HG03442 (cell line): ENCODE data around the gene RAB38.

ENCODE experiments used
- ATAC-seq: cut with Tn5 transposase; IDR thresholded peaks from one replicate; pipeline ENCODE4 v1.9.1; 2021; ENCODE audit warnings: mild to moderate bottlenecking, moderate library complexity; ENCODE audit not compliant: unreplicated experiment

RAB38 gene

DNA sequence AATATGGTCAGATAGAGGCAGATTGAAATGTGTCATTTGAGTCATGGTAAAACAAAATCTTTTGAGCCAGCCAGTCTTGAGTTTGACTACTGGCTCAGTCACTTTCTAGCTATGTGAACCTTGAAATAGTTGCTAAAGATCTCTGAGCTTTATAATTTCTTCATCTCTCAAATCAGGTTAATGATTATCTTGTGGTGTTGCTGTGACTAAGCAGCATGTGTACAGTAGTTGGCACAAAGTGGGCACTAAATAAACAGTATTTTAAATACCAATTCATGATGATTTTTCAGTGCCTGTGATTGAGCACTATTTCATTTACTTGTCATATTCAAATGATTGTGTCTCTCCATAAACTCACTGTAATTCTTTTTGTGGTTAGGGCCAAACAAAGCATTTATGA, 70.8 kb downstream of the RAB38 start:
- no peak for ATAC-seq

DNA sequence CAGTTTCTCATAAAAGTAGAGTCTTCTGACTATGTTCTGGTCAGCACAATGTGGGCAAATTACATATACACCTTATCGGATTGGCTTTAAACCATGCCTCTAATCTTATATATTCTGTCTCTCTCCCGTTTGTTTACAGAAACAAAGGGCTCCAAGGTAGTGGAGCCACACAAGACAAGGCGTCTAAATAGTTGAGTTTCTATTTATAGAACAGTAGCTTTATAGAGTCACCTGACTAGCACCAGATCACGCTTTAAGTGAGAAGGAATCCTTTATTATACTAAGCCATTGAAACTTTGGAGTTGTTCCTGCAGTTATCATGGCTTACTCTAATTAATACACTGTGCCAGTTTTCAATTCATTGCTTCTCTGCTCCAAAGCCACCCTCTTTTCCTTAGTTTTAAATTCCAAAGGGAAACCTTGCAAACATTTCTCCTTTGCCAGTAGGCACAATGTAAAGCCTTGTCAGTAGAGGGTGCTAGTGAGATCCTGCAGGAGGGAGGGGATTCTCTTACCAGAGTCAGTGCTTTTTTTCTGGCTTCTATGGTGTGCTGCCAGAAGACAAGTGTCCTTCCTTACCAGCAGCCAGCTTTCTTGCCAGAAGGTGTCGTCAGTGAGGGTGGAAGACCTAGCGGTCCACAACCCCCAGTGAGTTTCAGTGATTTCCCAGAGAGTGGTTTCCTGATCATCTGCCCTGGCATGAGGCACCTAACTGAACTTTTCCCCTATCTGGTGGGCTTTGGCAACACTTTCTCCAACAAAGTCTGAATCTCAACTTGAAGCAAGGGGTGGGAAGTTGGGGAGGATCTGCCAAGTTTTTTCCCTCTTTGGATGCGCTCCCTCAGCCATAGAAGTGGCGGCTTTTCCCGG, 71.7 kb downstream of the RAB38 start:
- ATAC-seq: peak; percentile 95

DNA sequence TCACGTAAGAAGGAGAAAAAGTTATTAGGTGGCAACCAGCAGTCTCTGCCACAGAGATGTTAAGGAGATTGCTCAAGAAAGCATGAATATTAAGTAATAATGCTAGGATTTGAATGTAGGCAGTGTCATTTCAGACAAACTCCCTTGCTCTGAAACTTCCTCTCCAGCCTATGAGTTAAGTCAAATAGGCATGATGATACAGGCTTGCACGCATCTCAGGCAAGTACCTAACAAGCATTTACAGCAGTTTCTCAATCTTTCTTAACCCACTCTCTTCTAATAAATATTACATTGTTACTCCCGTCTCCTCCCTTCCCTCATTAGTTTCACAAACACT, 72.7 kb downstream of the RAB38 start:
- ATAC-seq: no peak

DNA sequence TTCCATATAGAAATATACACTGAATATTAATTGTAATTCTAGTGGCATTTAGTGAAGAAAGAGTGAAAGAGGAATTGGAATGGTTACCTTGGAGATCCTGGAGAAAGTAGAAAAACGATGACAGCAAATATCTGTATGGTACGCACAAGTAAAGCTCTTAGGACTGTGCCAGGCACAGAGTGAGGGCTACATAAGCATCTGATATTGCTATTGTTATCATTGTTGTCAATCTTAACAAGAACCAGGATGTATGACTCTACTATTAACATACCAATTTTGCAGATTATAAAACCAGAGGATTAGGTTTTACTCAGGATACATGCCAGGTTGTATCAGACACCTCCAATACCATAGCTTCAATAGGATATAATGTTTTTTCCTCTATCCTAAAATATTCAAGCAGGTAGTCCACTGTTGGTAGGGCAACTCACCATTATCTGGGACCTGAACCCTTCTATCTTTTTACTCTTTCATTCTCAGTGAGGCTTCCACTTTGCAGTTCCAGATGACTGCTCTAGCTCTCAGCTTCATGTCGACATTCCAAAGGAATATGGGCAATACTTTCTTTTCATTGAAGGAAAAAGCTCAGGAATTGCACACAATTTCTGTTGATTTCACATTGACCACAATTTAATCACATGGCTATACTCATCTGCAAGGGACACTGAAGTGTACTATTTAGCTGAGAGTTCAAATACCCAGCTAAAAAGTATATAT, 73.2 kb downstream of the RAB38 start:
- no peak for ATAC-seq

DNA sequence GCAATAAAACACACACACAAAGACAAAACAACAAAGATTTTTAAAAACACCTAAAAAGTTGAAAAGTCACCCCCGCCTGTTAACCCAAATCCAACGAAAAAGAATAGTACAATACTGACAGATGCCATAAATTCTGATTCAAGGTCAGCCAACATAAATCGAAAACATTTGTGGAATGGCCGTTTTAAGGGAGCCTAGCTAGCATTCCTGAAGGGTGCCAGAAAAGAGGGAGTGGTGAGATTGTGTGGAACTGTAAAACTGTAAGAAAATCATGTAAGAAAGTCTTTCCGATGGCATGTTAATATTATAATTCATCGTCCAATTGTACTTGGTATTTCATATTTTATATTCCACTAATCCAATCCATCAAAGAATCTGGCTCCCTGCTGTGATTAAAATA, 75.1 kb downstream of the RAB38 start:
- ATAC-seq: no peak

DNA sequence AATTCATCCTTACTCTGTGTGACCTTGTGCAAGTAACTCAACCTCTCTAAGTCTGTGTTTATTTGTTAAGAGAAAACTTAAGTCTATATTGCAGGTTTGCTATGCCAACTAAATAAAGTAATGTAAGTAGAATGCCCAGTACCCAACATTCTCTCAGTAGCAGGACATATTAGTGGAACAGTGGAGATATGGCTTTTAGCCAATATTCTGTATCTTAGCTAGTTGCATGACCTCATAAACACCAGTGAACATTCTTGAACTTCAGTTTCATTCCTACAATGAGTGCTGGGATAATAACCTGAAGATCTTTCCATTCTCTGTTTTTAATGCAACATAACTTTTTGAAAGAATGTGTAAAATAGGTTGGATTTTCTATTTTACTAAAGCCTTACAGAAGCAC, 77.0 kb downstream of the RAB38 start:
- ATAC-seq: no peak

DNA sequence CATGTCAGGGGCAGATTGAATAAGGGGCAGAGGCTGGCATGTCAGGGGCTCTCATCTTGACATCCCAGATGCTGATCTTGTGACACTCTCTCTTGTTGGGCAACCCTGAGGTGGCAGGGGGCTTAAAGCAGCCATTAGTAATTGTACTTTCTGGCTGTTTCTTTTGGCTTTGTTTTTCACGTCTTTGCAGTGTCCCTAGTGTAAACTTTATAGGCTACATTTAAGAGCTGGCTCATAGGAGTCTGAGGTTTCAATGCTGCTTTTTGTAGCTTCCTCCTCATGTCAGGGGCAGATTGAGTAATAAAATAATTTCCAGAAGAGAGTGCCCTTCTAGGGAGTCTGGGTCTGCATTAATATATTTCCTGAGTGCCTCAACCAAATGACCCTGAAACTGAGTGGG, 86.1 kb downstream of the RAB38 start:
- no peak for ATAC-seq

DNA sequence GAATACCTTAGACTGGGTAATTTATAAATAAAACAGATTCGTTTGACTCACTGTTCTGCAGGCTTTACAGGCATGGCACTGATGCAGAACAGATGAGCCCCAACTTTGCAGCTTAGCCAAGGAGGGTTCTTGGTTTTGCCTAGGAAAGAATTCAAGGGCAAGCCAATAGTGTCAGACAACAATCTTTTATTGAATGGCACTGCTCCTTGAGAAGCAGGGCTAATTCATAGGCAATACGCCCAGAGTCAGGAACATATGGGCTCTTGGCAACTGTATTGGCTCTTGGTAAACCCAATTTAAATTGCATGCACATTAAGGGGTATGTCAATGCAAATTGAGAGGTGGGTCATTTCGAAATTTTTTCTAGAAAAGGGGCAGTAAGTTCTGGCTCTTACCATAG, 87.9 kb downstream of the RAB38 start:
- ATAC-seq: no peak

DNA sequence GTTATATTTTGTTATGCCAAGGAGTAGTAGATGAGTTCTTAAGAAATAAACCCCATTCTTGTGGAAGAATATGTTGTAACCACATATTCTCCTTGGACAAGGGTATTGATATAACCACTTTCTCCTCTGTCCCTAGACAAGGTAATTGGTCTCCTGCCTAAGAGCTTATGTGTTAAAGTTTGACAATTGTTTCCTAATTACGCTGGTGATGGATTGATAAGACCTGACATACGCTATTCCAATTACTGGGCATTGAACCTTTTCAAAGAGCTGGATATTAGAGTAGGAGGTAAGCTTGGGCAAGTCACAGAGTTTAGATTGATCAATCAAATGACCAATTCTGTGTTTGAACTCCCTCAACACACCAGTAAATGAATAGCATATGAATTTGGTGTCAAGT, 88.9 kb downstream of the RAB38 start:
- ATAC-seq: no peak

DNA sequence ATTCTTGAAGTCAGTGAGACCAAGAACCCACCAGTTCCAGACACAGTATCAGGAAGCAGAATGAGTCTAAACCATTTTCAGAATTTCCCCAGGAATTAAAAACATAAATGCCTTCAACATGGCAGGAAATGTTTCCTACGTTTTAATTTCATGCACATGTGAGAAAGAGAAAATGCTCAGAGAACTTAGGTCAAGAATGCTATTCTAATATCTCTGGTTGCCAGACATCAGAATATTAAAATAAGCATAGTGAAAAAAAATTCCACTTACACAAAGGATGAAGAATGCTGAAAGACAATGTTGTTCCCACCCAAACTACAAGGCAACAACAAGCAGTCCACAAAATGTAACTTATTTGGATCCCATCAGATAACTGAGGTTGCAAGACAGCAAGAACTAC, 104.8 kb downstream of the RAB38 start:
- no peak for ATAC-seq

DNA sequence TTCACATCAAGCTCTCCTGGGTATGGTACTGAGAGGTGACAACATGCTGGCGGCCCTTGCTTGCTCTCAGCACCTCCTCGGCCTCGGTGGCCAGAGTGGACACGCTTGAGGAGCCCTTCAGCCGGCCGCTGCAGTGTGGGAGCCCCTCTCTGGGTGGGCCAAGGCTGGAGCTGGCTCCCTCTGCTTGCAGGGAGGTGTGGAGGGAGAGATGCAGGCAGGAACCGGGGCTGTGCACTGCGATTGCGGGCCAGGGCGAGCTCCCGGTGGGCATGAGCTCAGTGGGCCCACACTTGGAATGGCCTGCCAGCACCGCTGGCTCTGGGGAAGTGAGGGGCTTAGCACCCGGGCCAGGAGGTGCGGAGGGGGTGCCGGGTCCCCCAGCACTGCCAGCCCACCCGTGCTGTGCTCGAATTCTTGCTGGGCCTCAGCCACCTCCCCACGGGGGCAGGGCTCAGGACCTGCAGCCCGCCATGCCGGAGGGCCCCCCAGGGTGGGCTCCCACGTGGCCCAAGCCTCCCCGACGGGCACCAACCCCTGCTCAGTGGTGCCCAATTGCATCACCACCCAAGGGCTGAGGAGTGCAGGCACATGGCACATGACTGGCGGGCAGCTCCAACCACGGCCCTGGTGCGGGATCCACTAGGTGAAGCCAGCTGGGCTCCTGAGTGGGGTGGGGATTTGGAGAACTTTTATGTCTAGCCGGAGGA, 106.2 kb downstream of the RAB38 start:
- ATAC-seq: no peak

DNA sequence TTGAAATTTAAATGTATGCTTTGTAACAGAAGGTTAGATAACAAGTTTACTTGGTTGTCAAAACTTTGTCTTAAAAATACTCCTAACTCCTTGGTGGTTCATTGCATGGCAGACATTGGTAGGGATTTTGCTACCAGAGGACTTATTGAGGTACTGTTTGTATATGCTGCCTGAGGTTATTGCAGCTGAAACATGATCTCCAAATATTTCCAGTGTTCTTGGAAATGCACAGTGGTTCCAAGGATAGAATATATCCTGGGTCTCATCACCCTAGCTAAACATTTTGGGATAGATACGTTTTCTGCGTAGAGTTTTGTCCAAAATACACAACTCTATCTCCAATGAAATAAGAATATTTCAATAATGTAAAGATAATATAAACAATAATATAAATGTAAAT, 109.2 kb downstream of the RAB38 start:
- no peak for ATAC-seq

DNA sequence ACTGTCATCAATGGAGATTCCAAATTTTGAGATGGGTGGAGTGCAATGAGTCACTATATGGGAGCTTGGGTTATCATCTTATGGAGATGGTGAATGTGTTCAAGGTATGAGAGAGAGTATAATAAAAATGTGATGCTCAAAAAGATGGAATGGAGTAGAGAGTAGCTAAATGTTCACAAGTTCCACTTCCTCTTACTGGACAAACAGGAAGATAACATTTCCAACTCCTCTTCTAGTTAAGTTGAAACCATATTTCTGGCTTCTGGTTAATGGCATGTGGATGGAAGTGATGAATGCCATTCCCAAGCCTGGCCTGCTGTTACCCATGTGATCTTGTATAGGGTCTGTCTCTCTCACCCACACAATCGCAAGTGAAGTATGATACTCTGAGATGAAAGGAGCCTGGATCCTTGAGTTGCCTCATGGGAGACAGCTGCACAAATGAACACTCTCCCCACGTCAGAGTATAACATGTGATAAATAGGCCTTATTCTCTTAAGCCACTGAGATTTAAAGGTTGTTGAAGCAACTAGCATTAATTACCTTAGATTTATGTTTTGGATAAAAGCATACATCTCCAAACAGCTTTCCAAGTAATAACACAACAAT, 111.0 kb downstream of the RAB38 start:
- ATAC-seq: no peak
